Suprapubic skin (tissue), 4 donors: ENCODE data around the gene CACNG3. TPM values are rescaled to one million over a fixed set of nuclear protein-coding genes. Genes with fewer than 3 reads are reported as not detected.
"Not testable (repeated sequence)": the region's sequence is repeated elsewhere in the genome, so short reads cannot be mapped to it uniquely, and the experiment has no call there.

Experiments
- DNase-seq, 2 donors: peaks; one replicate each; pipeline ENCODE4 v3.0.0-alpha.2; 2019; ENCODE audit warnings: low spot score in 2 of 2
- H3K27ac ChIP-seq: fragments of 200-600 bp; sonication (generic); one replicate; pipeline ENCODE4 v1.5.1; 2019
- H3K27me3 ChIP-seq: fragments of 200-600 bp; sonication (generic); one replicate; pipeline ENCODE4 v1.5.1; 2019
- H3K36me3 ChIP-seq: fragments of 200-600 bp; sonication (generic); one replicate; pipeline ENCODE4 v1.5.1; 2019
- H3K4me1 ChIP-seq: fragments of 200-600 bp; sonication (generic); one replicate; pipeline ENCODE4 v1.5.1; 2019
- H3K4me3 ChIP-seq: fragments of 200-600 bp; sonication (generic); one replicate; pipeline ENCODE4 v1.5.1; 2019; ENCODE audit warnings: mild to moderate bottlenecking
- H3K9me3 ChIP-seq: fragments of 200-600 bp; sonication (generic); one replicate; pipeline ENCODE4 v1.5.1; 2019
- CTCF ChIP-seq, 2 donors: fragments of 200-600 bp in 1 of 2; fragments of 450-650 bp in 1 of 2; sonication (generic) in 1 of 2; IDR thresholded peaks; one replicate each; pipeline ENCODE4 v1.5.1; 2016 to 2019; ENCODE audit warnings: antibody characterized with exemption in 2 of 2, mild to moderate bottlenecking in 1 of 2, moderate library complexity in 1 of 2
- EP300 ChIP-seq: sonication (generic); formaldehyde crosslinking; IDR thresholded peaks from one replicate; pipeline ENCODE4 v1.6.1; 2017; ENCODE audit warnings: antibody characterized with exemption
- POLR2A ChIP-seq, 2 donors: fragments of 450-650 bp; IDR thresholded peaks; one replicate each; pipeline ENCODE4 v1.6.1; 2017; ENCODE audit warnings: antibody characterized with exemption in 2 of 2, mild to moderate bottlenecking in 2 of 2, moderate library complexity in 2 of 2
- POLR2AphosphoS5 ChIP-seq, 3 donors: sonication (generic); formaldehyde crosslinking; IDR thresholded peaks; one replicate each; pipeline ENCODE4 v1.6.1; 2017; ENCODE audit warnings: antibody characterized with exemption in 3 of 3
- WGBS: methylation state at CpG from one replicate; pipeline ENCODE4 v1.1.5; 2018; 5-methylcytosine and 5-hydroxymethylcytosine counted together
- total RNA-seq, 4 donors: library from RNA; depleted of rRNA; stranded (reverse); fragments of >200 nt; gene quantifications; one replicate each; pipeline ENCODE4 v1.1.0, GENCODE V29; 2016

CACNG3 gene
- total RNA-seq, 4 donors from 2014 or later, result not detected

GRCh38 chr16:24234737-24235136 lies 21.4 kb upstream of the CACNG3 start:
- Histone ChIP-seq H3K4me3 (no peak overlapping the region), H3K27me3 (no peaks in the 10 kb centered on the region), H3K9me3 (no peaks in the 10 kb centered on the region), H3K27ac (no peak overlapping the region), H3K36me3 (no peaks in the 10 kb centered on the region), H3K4me1 (no peaks in the 10 kb centered on the region)
- WGBS, result 67% methylated on average over 5 of the region's 5 CpGs
- no peak for DNase-seq
- TF ChIP-seq EP300, result no peak

GRCh38 chr16:24235806-24236205 lies 20.3 kb upstream of the CACNG3 start:
- Histone ChIP-seq H3K36me3 (no peaks in the 10 kb centered on the region), H3K4me3 (no peak overlapping the region), H3K27me3 (no peaks in the 10 kb centered on the region), H3K27ac (no peak overlapping the region), H3K4me1 (no peaks in the 10 kb centered on the region), H3K9me3 (no peaks in the 10 kb centered on the region)
- WGBS, result 70% methylated on average over 2 of the region's 2 CpGs
- TF ChIP-seq POLR2AphosphoS5 (IDR thresholded peaks at IDR 0.05), result no peak
- TF ChIP-seq EP300, result no peak
- TF ChIP-seq CTCF (IDR thresholded peaks at IDR 0.05), result no peak
- no peak for TF ChIP-seq POLR2A (IDR thresholded peaks at IDR 0.05)
- DNase-seq, result no peak

GRCh38 chr16:24238846-24239245 lies 17.3 kb upstream of the CACNG3 start:
- 70% methylated on average over 2 of the region's 2 CpGs for WGBS
- H3K4me3 ChIP-seq, H3K27me3 ChIP-seq, H3K4me1 ChIP-seq, DNase-seq, H3K9me3 ChIP-seq, H3K27ac ChIP-seq, H3K36me3 ChIP-seq: not testable (repeated sequence)

- 75% methylated on average over 4 of the region's 4 CpGs for WGBS
- Histone ChIP-seq H3K9me3 (no peaks in the 10 kb centered on the region), H3K27me3 (no peaks in the 10 kb centered on the region), H3K4me1 (no peaks in the 10 kb centered on the region), H3K27ac (no peak overlapping the region), H3K36me3 (no peaks in the 10 kb centered on the region), H3K4me3 (no peak overlapping the region)
- DNase-seq, result no peak
- TF ChIP-seq EP300, result no peak
- TF ChIP-seq POLR2A (IDR thresholded peaks at IDR 0.05), result no peak
- no peak for TF ChIP-seq CTCF (IDR thresholded peaks at IDR 0.05)
- no peak for TF ChIP-seq POLR2AphosphoS5 (IDR thresholded peaks at IDR 0.05)
Measured at GRCh38 chr16:24246911-24247607, 9.1 kb upstream of the CACNG3 start.

GRCh38 chr16:24253192-24253591 lies 2.9 kb upstream of the CACNG3 start:
- no peak for TF ChIP-seq EP300
- peak in 1 of 2 donors; percentile 44 for TF ChIP-seq CTCF (IDR thresholded peaks at IDR 0.05)
- Histone ChIP-seq H3K4me1 (no peaks in the 10 kb centered on the region), H3K27ac (no peak overlapping the region), H3K27me3 (peaks cover 36% of the 10 kb centered on the region), H3K9me3 (no peaks in the 10 kb centered on the region), H3K4me3 (no peak overlapping the region), H3K36me3 (no peaks in the 10 kb centered on the region)
- WGBS, result 3% methylated on average over 7 of the region's 7 CpGs
- no peak for DNase-seq

- DNase-seq, result no peak
- Histone ChIP-seq H3K27ac (no peak overlapping the region), H3K9me3 (no peaks in the 10 kb centered on the region), H3K36me3 (no peaks in the 10 kb centered on the region), H3K4me1 (no peaks in the 10 kb centered on the region), H3K27me3 (peaks cover 47% of the 10 kb centered on the region), H3K4me3 (no peak overlapping the region)
- TF ChIP-seq POLR2AphosphoS5 (IDR thresholded peaks at IDR 0.05) (no peak), CTCF (IDR thresholded peaks at IDR 0.05) (no peak), EP300 (no peak), POLR2A (IDR thresholded peaks at IDR 0.05) (no peak)
- WGBS, result 52% methylated on average over 5 of the region's 5 CpGs
Measured at GRCh38 chr16:24257958-24258357, 1.8 kb downstream of the CACNG3 start.
